Keratinocyte (primary cell): ENCODE data around the gene FBXO7. TPM values are rescaled to one million over a fixed set of nuclear protein-coding genes. Genes with fewer than 3 reads are reported as not detected.

Source experiments
- DNase-seq: peaks from one replicate; pipeline ENCODE4 v3.0.0-alpha.2; 2011; ENCODE audit warnings: low read depth, missing footprints, low spot score
- FAIRE-seq: peaks from 2 replicates; lab custom pipeline; 2011; peaks lifted over from hg19 to GRCh38; lab: Jason Lieb, UNC
- H2AFZ ChIP-seq: 2 replicates; pipeline ENCODE4 v1.6.0; 2012; ENCODE audit warnings: low read length, control low read depth, inconsistent platforms; ENCODE audit not compliant: control insufficient read depth
- H3K27ac ChIP-seq: 2 replicates; pipeline ENCODE4 v1.5.1; 2011; ENCODE audit warnings: low read length; ENCODE audit not compliant: control insufficient read depth, insufficient read depth
- H3K27me3 ChIP-seq: 3 replicates; pipeline ENCODE4 v1.6.0; 2011; ENCODE audit warnings: low read length; ENCODE audit not compliant: control insufficient read depth, insufficient read depth; ENCODE audit errors: extremely low read depth
- H3K36me3 ChIP-seq, 2 experiments: 2 replicates in 1 of 2; 3 replicates in 1 of 2; pipeline ENCODE4 v1.5.1; 2011; ENCODE audit warnings: low read length in 2 of 2, mild to moderate bottlenecking in 1 of 2; ENCODE audit not compliant: control insufficient read depth in 2 of 2, insufficient read depth in 2 of 2; ENCODE audit errors: extremely low read depth in 1 of 2
- H3K4me1 ChIP-seq: 3 replicates; pipeline ENCODE4 v1.5.1; 2011; ENCODE audit warnings: low read length; ENCODE audit not compliant: control insufficient read depth, insufficient read depth; ENCODE audit errors: extremely low read depth
- H3K4me2 ChIP-seq: 3 replicates; pipeline ENCODE4 v1.6.0; 2011; ENCODE audit warnings: low read depth, low read length; ENCODE audit not compliant: control insufficient read depth, insufficient read depth; ENCODE audit errors: extremely low read depth
- H3K4me3 ChIP-seq, 3 experiments: fragments of 200-600 bp in 1 of 3; sonication (generic) in 1 of 3; 2 replicates in 2 of 3; 3 replicates in 1 of 3; pipeline ENCODE4 v1.5.1; 2011 to 2016; ENCODE audit warnings: low read length in 3 of 3, mild to moderate bottlenecking in 3 of 3, control low read depth in 2 of 3, inconsistent platforms in 1 of 3, low read depth in 1 of 3, mixed read lengths in 1 of 3, mixed run types in 1 of 3, moderate library complexity in 1 of 3; ENCODE audit not compliant: control insufficient read depth in 2 of 3, insufficient read depth in 2 of 3; ENCODE audit errors: extremely low read depth in 1 of 3
- H3K79me2 ChIP-seq: 2 replicates; pipeline ENCODE4 v1.6.0; 2012; ENCODE audit warnings: low read length; ENCODE audit not compliant: control insufficient read depth, insufficient read depth
- H3K9ac ChIP-seq: 3 replicates; pipeline ENCODE4 v1.6.0; 2011; ENCODE audit warnings: low read length; ENCODE audit not compliant: control insufficient read depth, insufficient read depth; ENCODE audit errors: extremely low read depth
- H3K9me1 ChIP-seq: 3 replicates; pipeline ENCODE4 v1.6.0; 2011; ENCODE audit warnings: low read length; ENCODE audit not compliant: control insufficient read depth, insufficient read depth; ENCODE audit errors: extremely low read depth
- H3K9me3 ChIP-seq: 2 replicates; pipeline ENCODE4 v1.5.1; 2012; ENCODE audit warnings: low read depth, low read length; ENCODE audit not compliant: control insufficient read depth
- H4K20me1 ChIP-seq: 3 replicates; pipeline ENCODE4 v1.6.0; 2011; ENCODE audit warnings: low read length; ENCODE audit not compliant: control insufficient read depth, insufficient read depth; ENCODE audit errors: extremely low read depth
- CTCF ChIP-seq, 3 experiments: IDR thresholded peaks in 1 of 3; conservative IDR thresholded peaks in 1 of 3; optimal IDR thresholded peaks in 1 of 3; 2 replicates in 2 of 3; 3 replicates in 1 of 3; pipeline versions ENCODE3 to v1.5.1; 2011; ENCODE audit warnings: low read length in 3 of 3, mild to moderate bottlenecking in 3 of 3, moderate library complexity in 2 of 3, control low read depth in 1 of 3, inconsistent platforms in 1 of 3; ENCODE audit not compliant: insufficient read depth in 2 of 3; ENCODE audit errors: extremely low read depth in 1 of 3
- EZH2 ChIP-seq: IDR thresholded peaks from one replicate; pipeline ENCODE4 v1.6.1; 2012; ENCODE audit warnings: inconsistent platforms, mild to moderate bottlenecking, low read length, moderate library complexity
- dilution Hi-C: fragments of 300-500 bp; cut with MboI; formaldehyde crosslinking; loops from one replicate; pipeline ENCODE4 v1.7.0; 2020; ENCODE audit warnings: low sequenced_read_pairs; ENCODE audit not compliant: extremely low pct_ligation_motif_present
- polyA plus RNA-seq, 5 experiments: library from polyadenylated mRNA; depleted of rRNA in 3 of 5; stranded (reverse) in 3 of 5; stranded (forward) in 1 of 5; unstranded in 1 of 5; fragments of >200 nt; gene quantifications; 1 replicate in 1 of 5; 2 replicates in 3 of 5; 3 replicates in 1 of 5; pipeline versions ENCODE4 v1.2.1 to v1.2.3, GENCODE V29; 2011 to 2012; ENCODE audit warnings: missing spikeins in 2 of 5, low read depth in 1 of 5, low replicate concordance in 1 of 5

Gene FBXO7
- polyA plus RNA-seq, 1 donor (not counting 4 experiments of a cell fraction or from before 2014, with no cell fraction given): 106 TPM

- Histone ChIP-seq H3K36me3 (peaks cover 22 to 25% of the 10 kb centered on the region in 2 experiments), H3K79me2 (no peaks in the 10 kb centered on the region), H3K4me2 (no peak overlapping the region), H3K9me1 (no peaks in the 10 kb centered on the region), H3K9ac (no peak overlapping the region), H4K20me1 (no peaks in the 10 kb centered on the region), H3K4me3 (no peak overlapping the region), H3K27me3 (no peaks in the 10 kb centered on the region), H2AFZ (no peak overlapping the region), H3K4me1 (no peaks in the 10 kb centered on the region), H3K27ac (no peak overlapping the region), H3K9me3 (no peaks in the 10 kb centered on the region)
- dilution Hi-C loops: no loop called here
- FAIRE-seq (no peak), DNase-seq (no peak)
- TF ChIP-seq EZH2 (no peak), CTCF (optimal IDR thresholded peaks at IDR 0.05 in 1 of 3, IDR thresholded peaks at IDR 0.05 in 1 of 3, conservative IDR thresholded peaks at IDR 0.05 in 1 of 3; ENCODE audit: extremely low read depth in 1 of 3, insufficient read depth in 2 of 3, low read length in 3 of 3) (no peak)
Measured at GRCh38 chr22:32493551-32493950, 18.9 kb downstream of the FBXO7 start.

- H3K9me1 ChIP-seq: no peaks in the 10 kb centered on the region
- no peak overlapping the region for H3K9ac ChIP-seq
- H3K4me3 ChIP-seq: no peak overlapping the region
- no peak for FAIRE-seq
- H3K4me1 ChIP-seq: no peaks in the 10 kb centered on the region
- no peaks in the 10 kb centered on the region for H4K20me1 ChIP-seq
- no peak for TF ChIP-seq EZH2
- TF ChIP-seq CTCF (optimal IDR thresholded peaks at IDR 0.05 in 1 of 3, IDR thresholded peaks at IDR 0.05 in 1 of 3, conservative IDR thresholded peaks at IDR 0.05 in 1 of 3; ENCODE audit: extremely low read depth in 1 of 3, insufficient read depth in 2 of 3, low read length in 3 of 3): no peak
- H2AFZ ChIP-seq: no peak overlapping the region
- no peak overlapping the region for H3K27ac ChIP-seq
- no peaks in the 10 kb centered on the region for H3K79me2 ChIP-seq
- dilution Hi-C loops: no loop called here
- H3K36me3 ChIP-seq: peaks cover 22 to 24% of the 10 kb centered on the region in 2 experiments
- DNase-seq: no peak
- no peak overlapping the region for H3K4me2 ChIP-seq
- no peaks in the 10 kb centered on the region for H3K9me3 ChIP-seq
- H3K27me3 ChIP-seq: no peaks in the 10 kb centered on the region
Measured at GRCh38 chr22:32494971-32495370, 20.4 kb downstream of the FBXO7 start.
